Measurements from ENCODE around the gene ZDHHC20. TPM values are rescaled to one million over a fixed set of nuclear protein-coding genes. Genes with fewer than 3 reads are reported as not detected.
A peak's percentile ranks its signal among the peaks of the same experiment; 100 is the strongest.

The ZDHHC20 gene
- polyA plus RNA-seq, 1 of the 3 experiments (the other 2 are of a cell fraction) = 8.7 TPM

DNA sequence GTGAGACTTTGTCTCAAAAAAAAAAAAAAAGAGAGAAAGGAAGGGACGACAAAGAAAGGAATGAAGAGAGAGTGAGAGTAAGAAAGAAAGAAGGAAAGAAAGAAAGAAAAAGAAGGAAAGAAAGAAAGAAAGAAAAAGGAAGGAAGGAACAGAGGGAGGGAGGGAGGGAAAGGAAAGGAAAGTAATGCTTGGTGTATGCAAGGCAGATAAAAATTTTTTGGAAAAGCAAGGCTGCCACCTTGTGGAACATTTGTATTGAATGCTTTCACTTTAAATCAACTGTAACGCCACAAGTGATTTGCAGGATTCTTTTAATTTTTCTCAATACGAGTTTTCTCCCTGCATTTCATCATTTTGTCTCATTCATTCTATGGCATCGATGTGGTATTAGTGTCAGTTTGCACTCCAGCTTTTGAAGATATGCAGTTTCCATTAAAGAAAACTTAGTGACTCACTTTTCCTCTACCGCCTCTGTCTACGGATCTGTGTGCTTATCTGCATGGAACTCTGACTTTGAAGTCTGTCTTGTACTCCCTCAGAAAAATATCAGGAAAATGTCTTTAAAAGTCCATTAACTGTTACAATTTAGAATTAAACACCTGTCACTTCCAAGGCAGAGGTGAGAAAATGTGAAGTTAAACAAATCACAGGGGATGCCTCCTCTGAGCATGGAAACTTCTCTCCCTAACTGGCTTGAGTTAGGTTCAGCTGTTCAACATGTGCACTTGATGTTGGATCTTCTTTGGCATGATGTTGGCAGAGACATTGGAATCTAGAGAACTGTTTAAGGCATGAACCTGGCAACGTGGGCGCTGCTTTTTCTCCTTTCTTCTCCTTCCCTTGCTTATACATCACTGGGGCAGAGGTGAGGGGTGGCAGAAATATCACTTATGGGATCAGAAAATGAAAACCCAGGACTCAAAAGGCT, 20.0 kb upstream of the ZDHHC20 start:
- no peaks in the 10 kb centered on the region for H3K36me3 ChIP-seq (replicated peaks in 1 of 2; ENCODE audit: control insufficient read depth in 1 of 2, insufficient read depth in 2 of 2, low read length in 1 of 2)
- no peak overlapping the region; the same call in 1 of the 2 replicates for H3K9ac ChIP-seq
- H3K4me1 ChIP-seq (ENCODE audit: control insufficient read depth in 1 of 2, insufficient read depth in 2 of 2, low read depth in 1 of 2, low read length in 1 of 2) = no peaks in the 10 kb centered on the region; a peak in 1 of 4 replicates
- peak overlapping the region; percentile 82 for H2AFZ ChIP-seq (ENCODE audit: low read depth)
- no peaks in the 10 kb centered on the region for H3K9me3 ChIP-seq
- ChIA-PET CTCF (interaction anchor here (1.0 to 4.0 kb wide), 14 partner anchors 13 to 536 kb away, joined by 3 to 25 read pairs (median 5); no protein-coding TSS in a partner anchor), POLR2A (no interaction called here)
- H3K27ac ChIP-seq (ENCODE audit: low read depth in 2 of 2, low read length in 1 of 2) = no peak overlapping the region
- H3K79me2 ChIP-seq (ENCODE audit: insufficient read depth) = no peaks in the 10 kb centered on the region
- no peaks in the 10 kb centered on the region for H3K27me3 ChIP-seq (ENCODE audit: insufficient read depth)
- no peaks in the 10 kb centered on the region for H3K9me2 ChIP-seq
- H3K4me2 ChIP-seq = peak overlapping the region; percentile 58
- no peaks in the 10 kb centered on the region for H4K20me1 ChIP-seq (ENCODE audit: insufficient read depth)
- H3K4me3 ChIP-seq (ENCODE audit: low read depth in 2 of 2, low read length in 1 of 2) = peak overlapping the region; percentile 31 to 42; a peak in 3 of 4 replicates
- no peak for TF ChIP-seq NFIC (IDR thresholded peaks at IDR 0.05; ENCODE audit: borderline replicate concordance)
- no peak for TF ChIP-seq JUND (IDR thresholded peaks at IDR 0.05)
- TF ChIP-seq, protein P1, sequence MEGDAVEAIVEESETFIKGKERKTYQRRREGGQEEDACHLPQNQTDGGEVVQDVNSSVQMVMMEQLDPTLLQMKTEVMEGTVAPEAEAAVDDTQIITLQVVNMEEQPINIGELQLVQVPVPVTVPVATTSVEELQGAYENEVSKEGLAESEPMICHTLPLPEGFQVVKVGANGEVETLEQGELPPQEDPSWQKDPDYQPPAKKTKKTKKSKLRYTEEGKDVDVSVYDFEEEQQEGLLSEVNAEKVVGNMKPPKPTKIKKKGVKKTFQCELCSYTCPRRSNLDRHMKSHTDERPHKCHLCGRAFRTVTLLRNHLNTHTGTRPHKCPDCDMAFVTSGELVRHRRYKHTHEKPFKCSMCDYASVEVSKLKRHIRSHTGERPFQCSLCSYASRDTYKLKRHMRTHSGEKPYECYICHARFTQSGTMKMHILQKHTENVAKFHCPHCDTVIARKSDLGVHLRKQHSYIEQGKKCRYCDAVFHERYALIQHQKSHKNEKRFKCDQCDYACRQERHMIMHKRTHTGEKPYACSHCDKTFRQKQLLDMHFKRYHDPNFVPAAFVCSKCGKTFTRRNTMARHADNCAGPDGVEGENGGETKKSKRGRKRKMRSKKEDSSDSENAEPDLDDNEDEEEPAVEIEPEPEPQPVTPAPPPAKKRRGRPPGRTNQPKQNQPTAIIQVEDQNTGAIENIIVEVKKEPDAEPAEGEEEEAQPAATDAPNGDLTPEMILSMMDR (IDR thresholded peaks at IDR 0.05) = peak; percentile 67
- no peak for TF ChIP-seq TAF1 (IDR thresholded peaks at IDR 0.05; ENCODE audit: borderline replicate concordance, low read depth, low read length)
- no peak for TF ChIP-seq MEF2A (IDR thresholded peaks at IDR 0.05; ENCODE audit: borderline replicate concordance, low read depth)
- TF ChIP-seq RAD21 (IDR thresholded peaks at IDR 0.05; ENCODE audit: low read length) = peak; percentile 83
- TF ChIP-seq, protein P2, sequence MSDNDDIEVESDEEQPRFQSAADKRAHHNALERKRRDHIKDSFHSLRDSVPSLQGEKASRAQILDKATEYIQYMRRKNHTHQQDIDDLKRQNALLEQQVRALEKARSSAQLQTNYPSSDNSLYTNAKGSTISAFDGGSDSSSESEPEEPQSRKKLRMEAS (IDR thresholded peaks at IDR 0.05; ENCODE audit: low read depth) = no peak
- peak; percentile 58 for TF ChIP-seq SMC3 (IDR thresholded peaks at IDR 0.05; ENCODE audit: low read depth, low read length)
- no peaks in the 10 kb centered on the region for H3F3A ChIP-seq (replicated peaks; ENCODE audit: insufficient read depth)
- 8% methylated on average over 8 of the region's 8 CpGs for WGBS (ENCODE audit: low lambda C conversion rate)
- DNase-seq = peak; percentile 47

DNA sequence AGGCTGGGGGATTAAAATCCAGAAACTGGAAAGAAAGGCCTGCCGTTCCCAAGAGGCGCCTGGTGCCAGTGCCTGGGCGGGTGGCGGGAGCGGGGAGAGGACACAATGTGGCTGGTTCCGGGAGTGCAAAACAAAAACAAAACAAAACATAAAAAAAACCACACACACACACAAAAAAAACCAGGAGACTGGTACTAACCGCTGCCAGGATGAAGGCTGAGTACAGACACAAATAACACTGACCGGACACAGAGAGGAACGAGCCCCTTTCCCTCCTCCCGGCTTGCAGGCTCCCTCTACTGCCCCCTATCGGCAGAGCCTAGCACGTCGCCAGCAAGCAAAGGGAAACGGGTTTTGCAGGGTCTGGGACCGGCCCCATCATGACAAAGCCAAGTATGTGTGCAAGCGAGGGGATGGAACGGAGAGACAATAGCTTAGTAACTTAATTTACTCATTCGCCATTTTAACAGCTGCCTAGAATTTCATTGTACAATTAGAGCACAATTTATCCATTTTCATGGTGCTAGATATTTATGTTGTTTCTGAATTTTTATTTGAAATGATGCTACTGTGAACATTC, 17.9 kb upstream of the ZDHHC20 start:
- CTCF ChIA-PET = interaction anchor here (0.5 to 4.0 kb wide), 49 partner anchors 9 to 754 kb away, joined by 3 to 25 read pairs (median 4); partner anchors contain the start of genes MICU2 and ZDHHC20
- Histone ChIP-seq H3K27ac (ENCODE audit: low read depth in 2 of 2, low read length in 1 of 2) (no peak overlapping the region), H3K4me3 (ENCODE audit: low read depth in 2 of 2, low read length in 1 of 2) (peak overlapping the region; percentile 26 to 52), H3K79me2 (ENCODE audit: insufficient read depth) (no peaks in the 10 kb centered on the region), H3F3A (replicated peaks; ENCODE audit: insufficient read depth) (no peaks in the 10 kb centered on the region), H3K9ac (no peak overlapping the region), H3K4me1 (ENCODE audit: control insufficient read depth in 1 of 2, insufficient read depth in 2 of 2, low read depth in 1 of 2, low read length in 1 of 2) (no peaks in the 10 kb centered on the region; a peak in 1 of 4 replicates), H3K9me2 (no peaks in the 10 kb centered on the region), H4K20me1 (ENCODE audit: insufficient read depth) (no peaks in the 10 kb centered on the region), H3K27me3 (ENCODE audit: insufficient read depth) (no peaks in the 10 kb centered on the region), H3K9me3 (no peaks in the 10 kb centered on the region), H3K36me3 (replicated peaks in 1 of 2; ENCODE audit: control insufficient read depth in 1 of 2, insufficient read depth in 2 of 2, low read length in 1 of 2) (no peaks in the 10 kb centered on the region), H3K4me2 (no peak overlapping the region; the same call in 1 of the 2 replicates), H2AFZ (ENCODE audit: low read depth) (peak overlapping the region; percentile 83; the same call in 1 of the 2 replicates)
- POLR2A ChIA-PET = no interaction called here
- peak; percentile 80 for DNase-seq
- 27% methylated on average over 18 of the region's 18 CpGs for WGBS (ENCODE audit: low lambda C conversion rate)
- no peak for TF ChIP-seq EP300 (IDR thresholded peaks at IDR 0.05; ENCODE audit: borderline replicate concordance in 1 of 2, low read depth in 1 of 2, low read length in 1 of 2)
- TF ChIP-seq SMC3 (IDR thresholded peaks at IDR 0.05; ENCODE audit: low read depth, low read length) = peak; percentile 59
- no peak for TF ChIP-seq JUND (IDR thresholded peaks at IDR 0.05)
- no peak for TF ChIP-seq GATA2 (CRISPR knock-in tag; IDR thresholded peaks at IDR 0.05)
- no peak for TF ChIP-seq FOXJ3 (CRISPR knock-in tag; IDR thresholded peaks at IDR 0.05)
- no peak for TF ChIP-seq RXRA (IDR thresholded peaks at IDR 0.05; ENCODE audit: borderline replicate concordance, low read depth)
- TF ChIP-seq TAF1 (IDR thresholded peaks at IDR 0.05; ENCODE audit: borderline replicate concordance, low read depth, low read length) = no peak
- TF ChIP-seq MXI1 (IDR thresholded peaks at IDR 0.05; ENCODE audit: low read depth, low read length) = no peak
- no peak for TF ChIP-seq MEF2A (IDR thresholded peaks at IDR 0.05; ENCODE audit: borderline replicate concordance, low read depth)
- TF ChIP-seq, protein P3, sequence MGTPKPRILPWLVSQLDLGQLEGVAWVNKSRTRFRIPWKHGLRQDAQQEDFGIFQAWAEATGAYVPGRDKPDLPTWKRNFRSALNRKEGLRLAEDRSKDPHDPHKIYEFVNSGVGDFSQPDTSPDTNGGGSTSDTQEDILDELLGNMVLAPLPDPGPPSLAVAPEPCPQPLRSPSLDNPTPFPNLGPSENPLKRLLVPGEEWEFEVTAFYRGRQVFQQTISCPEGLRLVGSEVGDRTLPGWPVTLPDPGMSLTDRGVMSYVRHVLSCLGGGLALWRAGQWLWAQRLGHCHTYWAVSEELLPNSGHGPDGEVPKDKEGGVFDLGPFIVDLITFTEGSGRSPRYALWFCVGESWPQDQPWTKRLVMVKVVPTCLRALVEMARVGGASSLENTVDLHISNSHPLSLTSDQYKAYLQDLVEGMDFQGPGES (IDR thresholded peaks at IDR 0.05; ENCODE audit: low read depth, low read length) = no peak
- TF ChIP-seq NRF1 (IDR thresholded peaks at IDR 0.05; ENCODE audit: low read depth, low read length) = no peak
- TF ChIP-seq, protein P1 (IDR thresholded peaks at IDR 0.05) = peak; percentile 89
- TF ChIP-seq, protein P4, sequence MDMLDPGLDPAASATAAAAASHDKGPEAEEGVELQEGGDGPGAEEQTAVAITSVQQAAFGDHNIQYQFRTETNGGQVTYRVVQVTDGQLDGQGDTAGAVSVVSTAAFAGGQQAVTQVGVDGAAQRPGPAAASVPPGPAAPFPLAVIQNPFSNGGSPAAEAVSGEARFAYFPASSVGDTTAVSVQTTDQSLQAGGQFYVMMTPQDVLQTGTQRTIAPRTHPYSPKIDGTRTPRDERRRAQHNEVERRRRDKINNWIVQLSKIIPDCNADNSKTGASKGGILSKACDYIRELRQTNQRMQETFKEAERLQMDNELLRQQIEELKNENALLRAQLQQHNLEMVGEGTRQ (IDR thresholded peaks at IDR 0.05; ENCODE audit: borderline replicate concordance, low read depth, low read length) = no peak
- TF ChIP-seq NFIC (IDR thresholded peaks at IDR 0.05; ENCODE audit: borderline replicate concordance) = no peak
- TF ChIP-seq YY1 (IDR thresholded peaks at IDR 0.05; ENCODE audit: low read depth) = no peak
